Activated CD8-positive, alpha-beta T cell treated with anti-CD3 and anti-CD28 coated beads for 36 hours (primary cell): ENCODE data around the gene CATSPER4. TPM values are rescaled to one million over a fixed set of nuclear protein-coding genes. Genes with fewer than 3 reads are reported as not detected.

ENCODE experiments used
- ATAC-seq: fragments of 200-7000 bp; cut with Tn5 transposase; one replicate; pipeline ENCODE4 v1.10.0; 2021; ENCODE audit warnings: mild to moderate bottlenecking, moderate library complexity
- CTCF ChIA-PET: fragments of 350-600 bp; sonication (Branson Sonifier 250); formaldehyde crosslinking; loops from one replicate; lab custom pipeline; 2021; ENCODE audit warnings: antibody characterized with exemption; lab: Charles Lee
- POLR2A ChIA-PET: fragments of 350-600 bp; sonication (Branson Sonifier 250); formaldehyde crosslinking; loops from one replicate; lab custom pipeline; 2021; ENCODE audit warnings: antibody characterized with exemption; lab: Charles Lee
- DNase-seq: peaks from one replicate; pipeline ENCODE4 v3.0.0-alpha.2; 2020
- H3K27ac Mint-ChIP-seq: one replicate; pipeline ENCODE4 v1.8.0; 2021; ENCODE audit warnings: mild to moderate bottlenecking, mixed read lengths
- H3K27me3 Mint-ChIP-seq: one replicate; pipeline ENCODE4 v1.8.0; 2021; ENCODE audit warnings: mixed read lengths
- H3K36me3 Mint-ChIP-seq: one replicate; pipeline ENCODE4 v1.8.0; 2021; ENCODE audit warnings: low read depth, mixed read lengths
- H3K4me1 Mint-ChIP-seq: one replicate; pipeline ENCODE4 v1.8.0; 2021; ENCODE audit warnings: low read depth, mixed read lengths
- H3K4me3 Mint-ChIP-seq: one replicate; pipeline ENCODE4 v1.8.0; 2021; ENCODE audit warnings: mild to moderate bottlenecking, moderate library complexity, mixed read lengths
- H3K9me3 Mint-ChIP-seq: one replicate; pipeline ENCODE4 v1.8.0; 2021; ENCODE audit warnings: mixed read lengths
- CTCF ChIP-seq: fragments of 200-600 bp; IDR thresholded peaks from one replicate; pipeline ENCODE4 v1.8.0; 2022; ENCODE audit warnings: antibody characterized with exemption, mild to moderate bottlenecking
- intact Hi-C: fragments of 100-400 bp; cut with micrococcal nuclease; formaldehyde crosslinking; loops from one replicate; pipeline ENCODE4 v1.10.0; 2022
- total RNA-seq, 2 experiments: library from RNA; stranded (reverse); gene quantifications; one replicate each; pipeline ENCODE4 v1.2.3, GENCODE V29; 2021

CATSPER4 gene
- total RNA-seq, result not detected

GRCh38 chr1:26190373-26190987 is at the start of gene CATSPER4:
Gene CATSPER4 (plus strand): TSS chr1:26190602. CDS start chr1:26190628, 26 bp downstream.
- no peak for DNase-seq
- no peaks in the 10 kb centered on the region for H3K9me3 Mint-ChIP-seq
- H3K4me1 Mint-ChIP-seq, result peaks cover 6% of the 10 kb centered on the region
- no peak for TF ChIP-seq CTCF
- peak within 1 kb of the TSS; percentile 19 for H3K27ac Mint-ChIP-seq
- CTCF ChIA-PET, result interaction anchor here (1.0 to 3.0 kb wide), 4 partner anchors 13 to 227 kb away, joined by 3 to 10 read pairs (median 6); partner anchors contain the start of genes CEP85 and ZNF593
- no peaks in the 10 kb centered on the region for H3K27me3 Mint-ChIP-seq
- intact Hi-C loops, result no loop called here
- POLR2A ChIA-PET, result no interaction called here
- ATAC-seq, result no peak
- no peak within 1 kb of the TSS for H3K4me3 Mint-ChIP-seq
- no peaks in the 10 kb centered on the region for H3K36me3 Mint-ChIP-seq

DNA sequence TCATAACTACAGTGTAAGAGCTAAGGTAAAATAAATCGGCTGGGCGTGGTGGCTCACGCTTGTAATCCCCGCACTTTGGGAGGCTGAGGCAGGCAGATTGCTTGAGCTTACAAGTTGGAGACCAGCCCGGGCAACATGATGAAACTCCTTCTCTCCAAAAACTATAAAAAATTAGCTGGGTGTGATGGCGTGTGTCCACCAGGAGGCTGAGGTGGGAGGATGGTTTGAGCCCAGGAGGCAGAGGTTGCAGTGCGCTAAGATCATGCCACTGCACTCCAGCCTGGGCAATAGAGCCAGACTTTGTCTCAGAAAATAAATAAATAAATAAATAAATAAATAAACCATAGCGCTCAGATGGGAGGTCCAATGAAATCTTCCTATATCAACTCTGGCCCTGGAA is 48.2 kb upstream of the CATSPER4 start:
- Mint-ChIP-seq H3K4me1 (peaks cover 19% of the 10 kb centered on the region), H3K27me3 (no peaks in the 10 kb centered on the region), H3K27ac (no peak overlapping the region), H3K9me3 (no peaks in the 10 kb centered on the region), H3K36me3 (no peaks in the 10 kb centered on the region), H3K4me3 (no peak overlapping the region)
- CTCF ChIA-PET, result interaction anchor here (0.9 to 7.8 kb wide), 7 partner anchors 18 to 247 kb away, joined by 3 to 164 read pairs (median 6); partner anchors contain the start of gene ZNF593
- intact Hi-C loops, result loop anchor here (10.0 kb wide), 1 partner anchor 107 kb away; no protein-coding TSS in a partner anchor
- no peak for TF ChIP-seq CTCF
- ATAC-seq (no peak), DNase-seq (no peak)
- POLR2A ChIA-PET, result interaction anchor here (1.8 kb wide), 1 partner anchor 15 kb away, joined by 6 read pairs; no protein-coding TSS in a partner anchor

DNA sequence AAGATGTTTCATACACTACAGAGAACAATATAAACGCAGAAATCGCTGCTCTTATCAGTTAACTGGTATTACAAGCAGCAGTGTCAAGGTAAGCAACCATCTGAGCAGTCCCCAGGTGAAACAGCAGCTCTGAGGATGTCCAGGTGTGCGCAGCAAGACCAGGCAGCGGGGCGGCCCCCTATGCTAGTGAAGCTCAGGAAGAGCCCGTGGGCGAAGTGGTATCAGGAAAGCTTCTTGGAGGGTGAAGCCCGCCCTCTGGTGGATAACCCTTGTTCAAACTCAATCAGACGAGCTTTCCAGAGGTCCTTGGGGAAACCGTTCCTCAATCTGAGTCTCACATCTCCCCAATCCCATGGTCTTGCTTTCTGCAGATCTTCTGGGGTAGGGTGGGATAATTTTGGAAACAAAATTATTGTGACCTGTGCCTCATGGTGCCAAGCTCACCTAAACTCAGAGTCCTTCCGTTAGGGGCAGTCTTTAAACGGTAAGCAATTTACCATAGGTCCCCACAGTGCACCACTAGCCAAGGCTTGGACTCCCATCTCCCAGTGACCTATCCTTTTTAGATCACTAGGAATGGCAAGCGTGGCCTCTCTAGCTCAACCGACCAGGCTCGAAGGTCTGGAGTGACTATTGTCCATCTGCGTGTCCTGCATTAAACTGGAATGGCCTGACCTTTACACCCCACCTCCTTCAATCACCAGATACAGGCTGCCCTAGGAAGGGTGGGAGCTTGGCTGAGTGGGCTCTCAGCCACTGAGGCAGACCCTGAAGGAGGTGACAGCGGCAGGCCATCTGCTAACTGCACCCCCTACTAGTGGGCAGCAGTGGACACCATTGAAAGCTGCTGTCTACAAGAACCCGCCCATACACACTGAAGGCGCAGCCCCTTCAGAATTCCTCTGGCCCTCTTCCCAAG is 45.1 kb upstream of the CATSPER4 start:
- CTCF ChIA-PET, result interaction anchor here (0.5 to 7.8 kb wide), 41 partner anchors 9 to 275 kb away, joined by 3 to 164 read pairs (median 6); partner anchors contain the start of genes C1orf232, CEP85, EXTL1 and PDIK1L
- Mint-ChIP-seq H3K27ac (no peak overlapping the region), H3K4me3 (no peak overlapping the region), H3K36me3 (no peaks in the 10 kb centered on the region), H3K27me3 (no peaks in the 10 kb centered on the region), H3K9me3 (no peaks in the 10 kb centered on the region), H3K4me1 (peaks cover 5% of the 10 kb centered on the region)
- ATAC-seq, result peak; percentile 92
- DNase-seq, result peak; percentile 91
- peak; percentile 95 for TF ChIP-seq CTCF
- intact Hi-C loops, result loop anchor here (1.0 to 10.0 kb wide), 2 partner anchors 40 to 110 kb away; no protein-coding TSS in a partner anchor
- POLR2A ChIA-PET, result interaction anchor here (0.6 to 1.2 kb wide), 3 partner anchors 11 to 225 kb away, joined by 3 to 4 read pairs (median 3); no protein-coding TSS in a partner anchor

DNA sequence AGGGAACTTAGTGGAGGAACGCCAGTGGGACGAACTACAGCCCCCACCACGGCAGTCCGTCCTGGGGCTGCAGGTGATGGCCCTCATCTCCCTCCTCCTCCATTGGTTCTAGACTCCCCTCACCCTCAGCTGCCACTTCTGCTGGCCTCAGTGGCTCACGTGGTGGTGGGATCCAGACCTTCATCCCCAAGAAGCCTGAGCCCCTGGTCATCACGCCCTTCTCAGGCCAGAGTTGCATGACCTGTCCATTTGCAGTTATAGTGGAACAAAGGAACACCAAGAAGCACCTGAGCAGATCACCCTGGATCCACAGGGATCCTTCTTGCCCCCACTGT is 44.5 kb upstream of the CATSPER4 start:
- no peaks in the 10 kb centered on the region for H3K36me3 Mint-ChIP-seq
- CTCF ChIA-PET, result interaction anchor here (0.6 to 7.8 kb wide), 20 partner anchors 9 to 271 kb away, joined by 3 to 164 read pairs (median 9); partner anchors contain the start of genes C1orf232, PDIK1L and ZNF593
- no peak for TF ChIP-seq CTCF
- intact Hi-C loops, result loop anchor here (1.0 to 10.0 kb wide), 2 partner anchors 41 to 111 kb away; no protein-coding TSS in a partner anchor
- DNase-seq, result no peak
- H3K27me3 Mint-ChIP-seq, result no peaks in the 10 kb centered on the region
- POLR2A ChIA-PET, result interaction anchor here (1.2 kb wide), 1 partner anchor 24 kb away, joined by 4 read pairs; no protein-coding TSS in a partner anchor
- H3K4me1 Mint-ChIP-seq, result peaks cover 5% of the 10 kb centered on the region
- no peaks in the 10 kb centered on the region for H3K9me3 Mint-ChIP-seq
- ATAC-seq, result no peak
- no peak overlapping the region for H3K4me3 Mint-ChIP-seq
- H3K27ac Mint-ChIP-seq, result no peak overlapping the region
